BLaER1 (cell line): Measurements from ENCODE around the gene MED4.

Source experiments
- H3K27ac ChIP-seq: shearing (Covaris generic); formaldehyde crosslinking; 2 replicates; pipeline ENCODE4 v1.8.1; 2022
- H3K27me3 ChIP-seq: shearing (Covaris generic); formaldehyde crosslinking; 2 replicates; pipeline ENCODE4 v1.8.1; 2022
- H3K36me3 ChIP-seq: shearing (Covaris generic); formaldehyde crosslinking; 2 replicates; pipeline ENCODE4 v1.8.1; 2022
- H3K4me1 ChIP-seq: shearing (Covaris generic); formaldehyde crosslinking; 2 replicates; pipeline ENCODE4 v1.8.1; 2022
- H3K4me2 ChIP-seq: shearing (Covaris generic); formaldehyde crosslinking; 2 replicates; pipeline ENCODE4 v1.8.1; 2022
- H3K4me3 ChIP-seq: shearing (Covaris generic); formaldehyde crosslinking; 2 replicates; pipeline ENCODE4 v1.8.1; 2022
- H3K9ac ChIP-seq: shearing (Covaris generic); formaldehyde crosslinking; 2 replicates; pipeline ENCODE4 v1.8.1; 2022
- H3K9me3 ChIP-seq: shearing (Covaris generic); formaldehyde crosslinking; 2 replicates; pipeline ENCODE4 v1.8.1; 2022
- H4K20me1 ChIP-seq: shearing (Covaris generic); formaldehyde crosslinking; 2 replicates; pipeline ENCODE4 v1.8.1; 2022
- Cebpa-rat ChIP-seq: shearing (Covaris generic); IDR thresholded peaks from 2 replicates; pipeline ENCODE4 v1.8.1; 2022

MED4 gene, protein sequence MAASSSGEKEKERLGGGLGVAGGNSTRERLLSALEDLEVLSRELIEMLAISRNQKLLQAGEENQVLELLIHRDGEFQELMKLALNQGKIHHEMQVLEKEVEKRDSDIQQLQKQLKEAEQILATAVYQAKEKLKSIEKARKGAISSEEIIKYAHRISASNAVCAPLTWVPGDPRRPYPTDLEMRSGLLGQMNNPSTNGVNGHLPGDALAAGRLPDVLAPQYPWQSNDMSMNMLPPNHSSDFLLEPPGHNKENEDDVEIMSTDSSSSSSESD

DNA sequence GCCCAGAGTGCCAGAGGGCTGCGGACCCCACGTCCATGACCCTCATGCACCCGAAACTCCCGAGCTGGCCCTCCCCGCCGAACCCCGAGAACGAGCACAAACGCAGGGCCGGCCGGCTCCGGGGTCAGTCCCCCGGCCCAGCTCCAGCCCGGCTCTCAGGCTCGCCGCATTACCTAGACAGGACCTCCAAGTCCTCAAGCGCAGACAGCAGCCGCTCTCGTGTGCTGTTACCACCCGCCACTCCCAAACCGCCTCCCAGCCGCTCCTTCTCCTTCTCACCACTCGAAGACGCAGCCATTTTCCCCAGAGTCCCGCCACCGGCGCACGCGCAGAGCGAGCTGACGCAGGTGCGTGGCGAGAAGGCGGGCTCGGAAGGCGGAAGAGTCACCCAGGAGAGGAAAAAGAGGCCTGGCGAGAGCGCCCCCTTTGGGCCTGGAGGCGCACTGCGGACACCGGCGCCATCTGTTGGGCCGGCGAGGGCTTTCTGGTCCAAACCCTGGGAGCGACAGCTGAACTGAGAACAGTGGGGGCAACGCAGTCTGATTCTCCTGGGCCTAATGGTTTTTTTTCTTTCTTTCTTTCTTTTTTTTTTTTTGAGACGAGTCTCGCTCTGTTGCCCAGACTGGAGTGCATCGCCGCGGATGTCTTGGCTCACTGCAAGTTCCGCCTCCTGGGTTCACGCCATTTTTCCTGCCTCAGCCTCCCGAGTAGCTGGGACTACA, at the start of gene MED4:
MED4 (minus strand) TSS at position 324 of the 722 bp plus-strand sequence; CDS start at position 298, 26 bp downstream.
- Histone ChIP-seq H3K27me3 (no peaks in the 10 kb centered on the region), H3K4me1 (peaks cover 28% of the 10 kb centered on the region), H3K9me3 (no peaks in the 10 kb centered on the region), H3K4me2 (peak within 1 kb of the TSS; percentile 91), H3K36me3 (no peaks in the 10 kb centered on the region), H3K9ac (peak within 1 kb of the TSS; percentile 99), H4K20me1 (peaks cover 46% of the 10 kb centered on the region), H3K27ac (peak within 1 kb of the TSS; percentile 97), H3K4me3 (peak within 1 kb of the TSS; percentile 95)
- no peak for TF ChIP-seq Cebpa-rat

DNA sequence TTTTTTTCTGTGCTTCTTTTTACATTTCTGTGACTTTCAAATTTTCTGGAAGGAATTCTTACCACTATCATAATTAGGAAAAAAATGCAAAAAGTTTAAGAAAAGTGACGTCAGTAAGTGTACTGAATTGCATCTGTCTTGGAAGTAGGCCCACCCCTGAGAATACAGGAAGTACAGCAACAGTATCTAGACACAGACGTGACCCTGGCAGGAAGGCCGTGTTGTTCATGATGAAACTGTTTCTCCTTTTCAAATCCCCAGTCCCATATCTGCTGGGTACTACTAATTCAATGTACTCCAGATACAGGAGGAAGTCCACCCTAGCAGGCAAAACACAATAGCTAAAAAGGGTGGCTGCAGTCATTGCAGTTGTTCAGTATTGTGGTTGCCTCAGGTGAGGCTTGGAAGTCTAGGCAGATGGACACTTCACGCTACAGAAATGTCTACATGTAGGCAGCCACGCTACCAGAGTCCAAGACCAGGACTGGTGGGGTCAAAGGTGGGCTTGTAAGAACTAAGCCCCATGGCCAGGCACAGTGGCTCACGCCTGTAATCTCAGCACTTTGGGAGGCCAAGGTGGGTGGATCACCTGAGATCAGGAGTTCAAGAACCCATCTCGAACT, 49.6 kb upstream of the MED4 start:
- Histone ChIP-seq H3K4me3 (no peak overlapping the region), H3K4me2 (no peak overlapping the region), H3K27me3 (no peaks in the 10 kb centered on the region), H3K27ac (0 out of 2 replicates have a peak overlapping the region, but pooled peaks have one; percentile 27), H3K9me3 (no peaks in the 10 kb centered on the region), H3K36me3 (no peaks in the 10 kb centered on the region), H4K20me1 (no peaks in the 10 kb centered on the region), H3K9ac (no peak overlapping the region), H3K4me1 (peaks cover 7% of the 10 kb centered on the region; the same call in 1 of the 2 replicates)
- no peak for TF ChIP-seq Cebpa-rat

DNA sequence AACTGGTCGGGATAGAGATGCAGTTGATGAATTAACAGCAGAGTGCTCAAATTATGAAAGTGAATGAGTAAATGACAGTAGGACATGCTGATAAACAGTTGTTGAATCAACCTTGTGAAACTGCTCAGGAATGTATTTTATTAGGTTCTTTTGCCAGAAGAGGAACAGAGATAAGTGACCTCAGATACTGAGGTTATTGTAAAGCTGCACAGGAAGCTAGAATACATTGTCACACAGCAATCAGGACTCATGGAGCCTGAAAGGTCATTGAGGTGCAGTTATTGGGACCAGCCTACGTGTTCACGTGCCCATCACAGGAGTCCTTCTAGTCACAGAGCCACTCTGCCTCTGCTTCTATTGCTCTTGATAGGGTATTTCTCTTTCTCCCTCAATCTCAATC, 47.5 kb upstream of the MED4 start:
- H3K4me3 ChIP-seq: no peak overlapping the region
- no peaks in the 10 kb centered on the region for H3K36me3 ChIP-seq
- no peak overlapping the region for H3K27ac ChIP-seq
- no peaks in the 10 kb centered on the region for H4K20me1 ChIP-seq
- H3K27me3 ChIP-seq: no peaks in the 10 kb centered on the region
- TF ChIP-seq Cebpa-rat: no peak
- no peak overlapping the region for H3K4me2 ChIP-seq
- no peak overlapping the region for H3K9ac ChIP-seq
- peaks cover 7% of the 10 kb centered on the region; the same call in 1 of the 2 replicates for H3K4me1 ChIP-seq
- H3K9me3 ChIP-seq: no peaks in the 10 kb centered on the region

DNA sequence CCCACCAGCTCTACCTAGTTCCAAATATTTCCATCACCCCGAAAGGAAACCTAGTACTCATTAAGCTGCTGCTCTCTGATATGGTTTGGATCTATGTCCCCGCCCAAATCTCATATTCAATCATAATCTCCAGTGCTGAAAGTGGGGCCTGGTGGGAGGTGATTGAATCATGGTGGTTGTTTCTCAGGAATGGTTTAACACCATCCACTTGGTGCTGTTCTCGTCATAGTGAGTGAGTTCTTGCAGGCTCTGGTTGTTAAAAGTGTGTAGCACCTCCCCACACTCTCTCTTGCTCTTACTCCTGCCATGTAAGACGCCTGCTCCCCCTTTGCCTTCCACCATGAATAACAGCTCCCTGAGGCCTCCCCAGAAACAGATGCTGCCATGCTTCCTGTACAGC, 43.4 kb upstream of the MED4 start:
- Histone ChIP-seq H3K9me3 (no peaks in the 10 kb centered on the region), H3K27ac (no peak overlapping the region), H4K20me1 (no peaks in the 10 kb centered on the region), H3K9ac (no peak overlapping the region), H3K36me3 (no peaks in the 10 kb centered on the region), H3K27me3 (no peaks in the 10 kb centered on the region), H3K4me2 (no peak overlapping the region), H3K4me3 (no peak overlapping the region), H3K4me1 (no peaks in the 10 kb centered on the region)
- TF ChIP-seq Cebpa-rat: no peak

DNA sequence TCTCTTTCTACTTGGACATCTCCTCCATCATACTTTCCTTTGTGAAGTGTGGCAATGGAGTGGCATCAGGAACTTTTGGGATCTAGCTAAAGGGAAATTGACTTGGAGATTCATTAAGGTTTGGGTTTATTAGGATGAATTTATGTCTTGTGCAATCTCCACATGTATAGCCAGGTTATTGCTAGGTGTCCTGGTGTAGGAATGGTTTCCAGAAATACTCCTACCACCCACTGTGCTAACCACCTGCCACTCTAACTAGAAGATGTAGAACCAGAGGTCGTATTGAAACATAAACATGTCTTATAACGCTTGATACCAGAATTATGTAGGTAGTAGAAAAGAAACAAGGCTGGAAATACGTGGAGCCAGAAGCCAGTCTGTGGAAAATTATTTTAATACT, 38.1 kb upstream of the MED4 start:
- TF ChIP-seq Cebpa-rat: no peak
- no peak overlapping the region for H3K27ac ChIP-seq
- no peaks in the 10 kb centered on the region for H4K20me1 ChIP-seq
- peaks cover 8% of the 10 kb centered on the region for H3K4me1 ChIP-seq
- H3K27me3 ChIP-seq: no peaks in the 10 kb centered on the region
- H3K4me3 ChIP-seq: no peak overlapping the region
- H3K9me3 ChIP-seq: no peaks in the 10 kb centered on the region
- no peak overlapping the region for H3K4me2 ChIP-seq
- no peak overlapping the region for H3K9ac ChIP-seq
- H3K36me3 ChIP-seq: no peaks in the 10 kb centered on the region

DNA sequence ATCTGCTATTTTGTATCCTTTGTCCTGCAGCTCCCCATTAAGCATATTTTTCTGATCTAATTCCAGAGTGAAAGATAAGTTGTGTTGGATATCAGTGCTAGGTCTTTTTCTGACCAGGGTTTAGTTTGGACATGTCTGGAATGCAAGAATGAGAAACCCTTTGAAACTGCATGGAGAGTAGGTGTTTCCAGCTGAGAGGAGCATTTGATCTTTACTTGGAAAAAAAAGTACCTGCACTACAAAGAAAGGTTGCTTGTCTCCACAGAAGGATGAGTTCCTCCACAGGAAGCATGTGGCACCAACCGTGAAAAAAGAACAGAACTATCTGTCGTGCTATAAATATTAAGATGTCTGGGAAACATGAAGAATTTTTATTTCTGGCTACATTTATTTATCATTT, 36.6 kb upstream of the MED4 start:
- TF ChIP-seq Cebpa-rat: no peak
- peaks cover 19% of the 10 kb centered on the region for H3K4me1 ChIP-seq
- H3K36me3 ChIP-seq: no peaks in the 10 kb centered on the region
- H3K9me3 ChIP-seq: no peaks in the 10 kb centered on the region
- H3K9ac ChIP-seq: no peak overlapping the region
- H3K27ac ChIP-seq: no peak overlapping the region
- peak overlapping the region; percentile 42 for H3K4me2 ChIP-seq
- no peaks in the 10 kb centered on the region for H4K20me1 ChIP-seq
- H3K27me3 ChIP-seq: no peaks in the 10 kb centered on the region
- no peak overlapping the region for H3K4me3 ChIP-seq

DNA sequence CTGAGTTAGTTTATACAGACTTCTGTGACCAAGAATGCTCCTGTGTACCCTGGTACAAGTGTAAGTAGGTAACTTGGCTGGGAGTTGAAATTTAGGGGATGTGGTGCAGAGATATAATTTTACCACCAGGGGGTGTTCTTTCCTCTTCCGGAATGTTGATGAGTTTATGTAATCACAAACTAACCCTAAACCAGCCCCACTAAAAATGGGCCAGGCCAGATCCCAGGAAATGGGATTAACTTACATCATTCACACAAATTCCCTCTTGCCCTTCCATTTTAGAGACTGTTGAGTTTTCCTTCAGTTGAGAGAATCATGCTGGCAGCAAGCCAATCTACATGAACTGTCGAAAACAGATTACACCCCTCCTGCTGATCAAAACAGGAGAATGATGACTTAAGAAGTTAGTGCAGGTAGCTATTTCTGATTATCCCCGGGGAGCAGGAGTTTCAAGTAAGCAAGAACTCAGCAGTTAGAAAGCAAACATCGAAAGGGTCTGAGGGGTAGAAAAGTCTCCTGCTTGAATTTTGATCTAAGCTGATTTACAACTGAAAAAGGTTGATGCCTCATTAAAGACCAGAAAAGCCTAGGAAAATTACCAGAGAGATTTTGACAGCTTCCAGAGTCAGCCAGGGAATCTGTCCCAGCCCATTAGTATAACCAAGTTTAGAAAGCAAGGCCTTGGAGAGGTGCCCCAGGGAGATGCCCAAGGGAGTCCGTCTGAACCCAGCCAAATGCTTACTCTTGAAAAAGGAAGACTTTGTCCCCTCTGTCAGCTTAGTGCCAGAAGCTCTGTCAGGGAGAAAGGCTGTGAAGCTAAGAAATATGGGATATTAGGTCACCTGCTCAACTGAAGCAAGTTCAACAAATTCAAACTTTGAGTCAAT, 32.3 kb upstream of the MED4 start:
- no peaks in the 10 kb centered on the region for H3K9me3 ChIP-seq
- H3K27me3 ChIP-seq: no peaks in the 10 kb centered on the region
- H3K27ac ChIP-seq: no peak overlapping the region
- no peak overlapping the region for H3K4me3 ChIP-seq
- H4K20me1 ChIP-seq: no peaks in the 10 kb centered on the region
- no peaks in the 10 kb centered on the region for H3K36me3 ChIP-seq
- peak overlapping the region; percentile 16 for H3K4me2 ChIP-seq
- peaks cover 19% of the 10 kb centered on the region for H3K4me1 ChIP-seq
- no peak for TF ChIP-seq Cebpa-rat
- H3K9ac ChIP-seq: no peak overlapping the region

DNA sequence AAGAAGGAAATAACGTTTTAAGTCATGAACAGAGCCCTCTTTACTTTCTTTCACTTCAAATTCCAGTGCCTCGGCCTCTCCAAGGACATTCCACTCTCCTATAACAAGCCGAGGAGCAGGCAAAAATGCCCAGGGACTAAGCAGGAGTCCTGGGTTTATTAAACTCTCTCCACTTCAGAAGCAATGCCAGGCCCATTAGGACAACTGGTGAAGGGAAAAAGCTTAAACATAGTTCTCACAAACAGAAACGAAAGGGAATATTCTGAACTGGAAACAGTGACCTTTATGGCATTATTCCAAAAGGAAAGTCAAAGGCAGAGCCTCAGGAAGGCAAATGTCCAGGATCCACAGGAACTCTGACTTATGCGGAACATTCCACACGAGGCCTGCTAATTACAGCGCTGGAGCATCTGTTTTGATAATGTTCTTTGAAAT, 30.9 kb upstream of the MED4 start:
- Histone ChIP-seq H3K4me1 (peaks cover 11% of the 10 kb centered on the region), H3K36me3 (no peaks in the 10 kb centered on the region), H3K9ac (no peak overlapping the region), H3K9me3 (no peaks in the 10 kb centered on the region), H3K4me2 (no peak overlapping the region), H3K27ac (no peak overlapping the region), H4K20me1 (no peaks in the 10 kb centered on the region), H3K27me3 (no peaks in the 10 kb centered on the region), H3K4me3 (no peak overlapping the region)
- TF ChIP-seq Cebpa-rat: no peak

DNA sequence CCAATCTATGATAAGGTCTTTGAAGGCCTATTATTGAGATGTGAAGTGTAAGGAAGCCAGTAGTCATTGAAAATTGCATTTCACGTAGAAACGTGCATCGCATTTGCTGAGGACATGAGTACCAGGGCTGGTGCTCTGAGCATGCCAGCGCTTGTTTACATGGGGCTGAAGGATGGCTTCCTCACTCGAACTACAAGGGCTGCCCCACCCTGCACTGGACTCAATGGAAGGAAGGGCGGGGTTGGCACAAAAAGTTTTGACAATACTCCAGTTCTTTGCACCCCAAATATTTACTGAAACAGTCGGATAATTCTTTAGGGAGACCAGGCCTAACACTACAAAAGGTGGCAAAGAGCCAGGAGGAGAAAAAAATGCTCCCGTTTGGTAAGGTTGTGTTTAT, 28.9 kb upstream of the MED4 start:
- H3K36me3 ChIP-seq: no peaks in the 10 kb centered on the region
- TF ChIP-seq Cebpa-rat: no peak
- no peaks in the 10 kb centered on the region for H4K20me1 ChIP-seq
- no peak overlapping the region for H3K27ac ChIP-seq
- no peak overlapping the region for H3K4me3 ChIP-seq
- H3K9ac ChIP-seq: no peak overlapping the region
- H3K4me2 ChIP-seq: no peak overlapping the region
- H3K27me3 ChIP-seq: no peaks in the 10 kb centered on the region
- H3K9me3 ChIP-seq: no peaks in the 10 kb centered on the region
- H3K4me1 ChIP-seq: peaks cover 11% of the 10 kb centered on the region
